Small intestine (tissue), 7 donors: ENCODE results near the gene AMD1. TPM values are rescaled to one million over a fixed set of nuclear protein-coding genes. Genes with fewer than 3 reads are reported as not detected.

Experiments used
- DNase-seq, 2 donors: peaks; one replicate each; pipeline versions ENCODE4 v3.0.0 to v3.0.0-alpha.2; 2013
- FAIRE-seq: peaks from 2 replicates; lab custom pipeline; 2012; peaks lifted over from hg19 to GRCh38; lab: Jason Lieb, UNC
- H3K27ac ChIP-seq, 3 donors: one replicate each; pipeline ENCODE4 v1.5.1; 2013; ENCODE audit warnings: low read length in 2 of 3, mild to moderate bottlenecking in 2 of 3, control low read depth in 1 of 3, inconsistent platforms in 1 of 3, low read depth in 1 of 3, moderate library complexity in 1 of 3
- H3K27me3 ChIP-seq, 3 donors: one replicate each; pipeline ENCODE4 v1.6.1; 2013; ENCODE audit warnings: low read length in 3 of 3, inconsistent platforms in 1 of 3; ENCODE audit not compliant: control insufficient read depth in 3 of 3, insufficient read depth in 3 of 3
- H3K36me3 ChIP-seq, 3 donors: one replicate each; pipeline ENCODE4 v1.6.1; 2013; ENCODE audit warnings: low read length in 3 of 3, inconsistent platforms in 1 of 3, low read depth in 1 of 3, mild to moderate bottlenecking in 1 of 3, moderate library complexity in 1 of 3; ENCODE audit not compliant: control insufficient read depth in 3 of 3, insufficient read depth in 2 of 3
- H3K4me1 ChIP-seq, 3 donors: one replicate each; pipeline ENCODE4 v1.6.1; 2013; ENCODE audit warnings: low read length in 2 of 3, inconsistent platforms in 1 of 3, low read depth in 1 of 3, mild to moderate bottlenecking in 1 of 3, moderate library complexity in 1 of 3; ENCODE audit not compliant: control insufficient read depth in 3 of 3, insufficient read depth in 2 of 3
- H3K4me3 ChIP-seq, 3 donors: one replicate each; pipeline ENCODE4 v1.5.1; 2013; ENCODE audit warnings: low read length in 3 of 3, control low read depth in 1 of 3, inconsistent platforms in 1 of 3, low read depth in 1 of 3, mild to moderate bottlenecking in 1 of 3, moderate library complexity in 1 of 3
- H3K9me3 ChIP-seq, 2 donors: one replicate each; pipeline ENCODE4 v1.6.1; 2013; ENCODE audit warnings: low read depth in 1 of 2, low read length in 1 of 2; ENCODE audit not compliant: control insufficient read depth in 2 of 2, insufficient read depth in 1 of 2
- WGBS, 3 donors: extraction: QIAGEN DNeasy Blood & Tissue Kit; methylation state at CpG; one replicate each; pipeline ENCODE4 v1.1.7; 2013; 5-methylcytosine and 5-hydroxymethylcytosine counted together
- polyA plus RNA-seq, 4 donors: library from polyadenylated mRNA; stranded (reverse) in 3 of 4; unstranded in 1 of 4; fragments of 200-250 nt in 3 of 4; fragments of 120-200 nt in 1 of 4; gene quantifications; one replicate each; pipeline versions ENCODE4 v1.2.1 to v1.2.3, GENCODE V29; 2013
- donor health status: healthy with polysubstance abuse.
- donor health status: control.
- donor health status: control.
- donor health status: Bipolar disorder and iron deficiency.
- donor health status: healthy.

Gene AMD1
- polyA plus RNA-seq, 4 donors = 30.4 to 87.6 (median 40.5) TPM

DNA sequence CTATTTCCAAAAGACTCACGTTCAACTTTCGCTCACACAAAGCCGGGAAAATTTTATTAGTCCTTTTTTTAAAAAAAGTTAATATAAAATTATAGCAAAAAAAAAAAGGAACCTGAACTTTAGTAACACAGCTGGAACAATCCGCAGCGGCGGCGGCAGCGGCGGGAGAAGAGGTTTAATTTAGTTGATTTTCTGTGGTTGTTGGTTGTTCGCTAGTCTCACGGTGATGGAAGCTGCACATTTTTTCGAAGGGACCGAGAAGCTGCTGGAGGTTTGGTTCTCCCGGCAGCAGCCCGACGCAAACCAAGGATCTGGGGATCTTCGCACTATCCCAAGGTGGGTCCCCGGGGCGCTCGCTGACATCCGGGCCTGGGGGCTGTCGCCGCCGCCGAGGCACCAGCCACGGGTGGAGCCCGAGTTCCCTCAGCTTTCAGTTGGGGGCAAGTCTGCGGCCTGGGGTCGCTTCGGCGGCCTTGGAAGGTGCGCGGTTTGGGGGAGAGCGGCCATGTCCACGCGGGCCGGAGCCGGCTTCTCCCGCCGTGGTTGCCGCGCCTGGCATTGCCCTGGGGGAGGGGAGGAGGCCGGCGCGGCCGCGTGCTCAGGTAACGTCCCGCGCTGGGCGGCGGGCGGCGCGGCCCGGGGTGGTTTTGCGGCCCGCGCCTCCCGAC, 429 bp downstream of the AMD1 start:
- 0% methylated on average over 50 to 60 of the region's 60 CpGs for WGBS, 3 donors
- peak; percentile 58 to 80 for DNase-seq

DNA sequence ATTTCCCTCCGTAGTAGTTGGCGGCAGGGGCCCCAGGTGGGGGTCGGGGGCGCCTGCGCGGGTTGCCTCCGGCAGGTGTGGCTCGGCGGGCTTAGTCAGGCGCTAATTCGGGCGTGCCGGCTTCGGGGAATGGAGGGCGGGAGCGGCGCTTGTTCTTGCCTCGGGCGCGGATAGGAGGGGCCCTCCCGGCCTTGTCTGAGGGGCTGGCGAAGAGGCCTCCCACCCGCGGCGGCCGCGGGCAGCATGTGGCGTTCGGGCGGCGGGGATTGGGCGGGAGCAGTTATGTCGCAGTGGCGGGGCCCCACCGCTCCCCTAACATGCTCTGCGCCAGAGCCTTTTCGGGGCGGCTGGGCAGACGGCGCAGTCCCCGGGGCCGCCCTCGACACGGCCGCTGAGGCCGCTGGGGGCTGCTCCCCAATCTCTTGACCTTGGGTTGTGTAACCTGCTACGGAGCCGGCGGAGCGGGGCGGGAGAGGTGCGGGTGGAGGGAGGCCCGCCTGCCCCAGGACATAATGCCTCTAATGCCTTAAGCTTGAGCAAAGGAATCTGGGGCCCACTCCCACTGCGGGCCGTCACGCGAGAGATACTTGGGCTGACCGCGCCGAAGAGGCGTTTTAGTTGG, 1.1 kb downstream of the AMD1 start:
- peak overlapping the region; percentile 82 to 95 (median 94) for H3K27ac ChIP-seq
- H3K27me3 ChIP-seq = no peaks in the 10 kb centered on the region
- peaks cover 2 to 18% (median 8%) of the 10 kb centered on the region in 3 donors for H3K4me1 ChIP-seq
- no peak for FAIRE-seq
- DNase-seq = peak; percentile 37 to 84
- H3K4me3 ChIP-seq = peak overlapping the region; percentile 88 to 99 (median 95)
- no peaks in the 10 kb centered on the region for H3K9me3 ChIP-seq
- 0% methylated on average over 44 to 61 of the region's 61 CpGs for WGBS, 3 donors
- H3K36me3 ChIP-seq = no peaks in the 10 kb centered on the region

More for the DNA sequence above, 429 bp downstream of the AMD1 start:
- H3K4me1 ChIP-seq = peaks cover 0 to 13% (median 5%) of the 10 kb centered on the region in 3 donors
- H3K4me3 ChIP-seq = peak overlapping the region; percentile 88 to 99 (median 95)
- FAIRE-seq = no peak
- no peaks in the 10 kb centered on the region for H3K9me3 ChIP-seq
- H3K27me3 ChIP-seq = no peaks in the 10 kb centered on the region
- peak overlapping the region; percentile 82 to 95 (median 94) for H3K27ac ChIP-seq
- no peaks in the 10 kb centered on the region for H3K36me3 ChIP-seq

DNA sequence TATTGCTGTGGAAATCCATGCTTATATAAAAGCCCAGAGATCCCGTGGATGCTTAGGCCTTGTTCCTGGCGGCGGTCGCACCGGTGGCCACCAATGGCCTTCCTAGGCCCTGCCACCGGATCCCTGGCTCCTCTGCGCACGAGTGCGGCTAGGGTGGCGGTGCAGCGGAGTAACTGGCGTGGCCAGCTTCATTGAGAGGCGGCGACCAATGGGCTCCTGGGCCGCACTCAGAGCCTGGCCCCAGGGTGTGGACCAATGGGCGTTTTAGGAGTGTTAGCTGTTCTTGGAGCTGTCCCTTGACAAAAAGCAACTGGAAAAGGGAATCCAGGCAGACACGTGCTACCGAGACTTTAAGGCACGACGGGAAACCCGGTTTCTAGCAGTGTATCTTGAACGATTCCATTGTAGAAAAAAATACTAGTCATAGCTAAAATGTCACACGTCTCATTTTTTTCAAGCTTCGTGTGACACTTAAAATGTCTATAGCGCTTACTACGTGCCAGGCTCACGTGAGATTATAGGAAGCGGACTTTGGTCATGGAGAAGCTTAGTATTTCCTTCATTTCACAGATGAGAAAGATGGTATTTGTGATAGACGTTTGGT, 1.7 kb downstream of the AMD1 start:
- H3K27ac ChIP-seq = peak overlapping the region; percentile 82 to 95 (median 94)
- H3K4me3 ChIP-seq = peak overlapping the region; percentile 88 to 99 (median 95)
- H3K9me3 ChIP-seq = no peaks in the 10 kb centered on the region
- H3K4me1 ChIP-seq = peaks cover 3 to 20% (median 10%) of the 10 kb centered on the region in 3 donors
- WGBS, 3 donors = 0 to 1% (median 1%) methylated on average over 29 of the region's 29 CpGs
- DNase-seq (peak; percentile 89 to 91), FAIRE-seq (no peak)
- H3K27me3 ChIP-seq = no peaks in the 10 kb centered on the region
- no peaks in the 10 kb centered on the region for H3K36me3 ChIP-seq

DNA sequence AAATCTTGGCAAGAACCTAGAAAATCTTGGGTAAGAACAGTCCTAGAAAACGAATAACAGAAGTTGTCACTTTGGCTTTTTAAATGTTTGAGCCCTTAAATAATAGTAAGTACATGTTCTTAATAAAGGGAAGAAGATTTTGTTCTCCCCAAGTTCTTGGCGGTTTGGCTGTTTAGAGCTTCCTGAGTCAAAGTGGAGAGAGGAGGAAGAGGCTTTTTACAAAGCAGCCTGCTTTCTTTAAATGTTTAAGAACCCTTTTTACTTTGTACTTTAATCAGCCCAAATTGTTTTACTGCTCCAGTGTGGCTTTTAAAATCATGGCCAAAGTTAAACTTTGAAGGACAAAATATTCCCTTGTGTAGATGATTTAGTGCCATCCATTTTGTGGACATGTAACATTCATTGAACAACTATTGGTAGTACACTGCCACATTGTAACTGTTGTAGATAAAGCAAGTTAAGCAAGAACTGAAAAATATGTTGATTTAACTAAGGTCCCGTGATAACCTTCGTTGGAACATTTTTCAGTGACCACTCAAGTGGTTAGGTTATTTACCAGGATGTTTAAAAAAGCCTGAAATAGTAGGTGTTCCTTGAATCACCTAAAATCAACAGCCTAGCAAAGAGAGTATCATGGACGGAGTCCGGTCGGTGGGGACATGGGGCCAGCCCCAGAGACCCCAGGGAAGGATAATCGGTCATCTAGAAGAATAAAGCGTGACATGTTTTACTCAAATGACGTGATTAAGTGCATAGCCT, 2.4 kb downstream of the AMD1 start:
- 23 to 25% (median 23%) methylated on average over 10 of the region's 10 CpGs for WGBS, 3 donors
- H3K4me1 ChIP-seq = peaks cover 3 to 21% (median 12%) of the 10 kb centered on the region in 3 donors
- DNase-seq = peak in 1 of 2 donors; percentile 49
- peak overlapping the region; percentile 82 to 95 (median 94) for H3K27ac ChIP-seq
- no peak for FAIRE-seq
- H3K9me3 ChIP-seq = no peaks in the 10 kb centered on the region
- no peaks in the 10 kb centered on the region for H3K27me3 ChIP-seq
- H3K4me3 ChIP-seq = peak overlapping the region in 2 of 3 donors; percentile 88 to 95
- H3K36me3 ChIP-seq = no peaks in the 10 kb centered on the region

DNA sequence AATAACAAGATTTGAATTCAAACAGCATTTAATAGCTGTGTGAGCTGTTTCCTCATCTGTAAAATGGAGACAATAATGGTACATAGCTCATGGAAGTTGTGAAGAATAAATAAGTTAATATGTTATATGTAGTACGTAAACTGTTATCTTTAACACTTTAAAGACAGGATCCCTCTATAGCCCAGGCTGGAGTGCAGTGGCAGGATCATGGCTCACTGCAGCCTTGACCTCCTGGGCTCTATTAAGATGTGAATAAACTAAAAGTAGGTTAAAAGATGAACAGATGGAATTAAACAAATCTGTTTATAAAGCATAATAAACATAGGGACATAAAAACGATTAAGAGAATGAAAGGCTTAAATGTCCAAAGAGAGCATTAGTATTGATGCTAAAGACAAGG, 3.0 kb downstream of the AMD1 start:
- Histone ChIP-seq H3K27ac (peak overlapping the region in 2 of 3 donors; percentile 55 to 94), H3K36me3 (no peaks in the 10 kb centered on the region), H3K4me3 (peak overlapping the region in 2 of 3 donors; percentile 88 to 95), H3K27me3 (no peaks in the 10 kb centered on the region), H3K9me3 (no peaks in the 10 kb centered on the region), H3K4me1 (peaks cover 3 to 26% (median 16%) of the 10 kb centered on the region in 3 donors)
- DNase-seq (no peak), FAIRE-seq (no peak)
- 12 to 24% (median 19%) methylated on average over 2 of the region's 2 CpGs for WGBS, 3 donors

DNA sequence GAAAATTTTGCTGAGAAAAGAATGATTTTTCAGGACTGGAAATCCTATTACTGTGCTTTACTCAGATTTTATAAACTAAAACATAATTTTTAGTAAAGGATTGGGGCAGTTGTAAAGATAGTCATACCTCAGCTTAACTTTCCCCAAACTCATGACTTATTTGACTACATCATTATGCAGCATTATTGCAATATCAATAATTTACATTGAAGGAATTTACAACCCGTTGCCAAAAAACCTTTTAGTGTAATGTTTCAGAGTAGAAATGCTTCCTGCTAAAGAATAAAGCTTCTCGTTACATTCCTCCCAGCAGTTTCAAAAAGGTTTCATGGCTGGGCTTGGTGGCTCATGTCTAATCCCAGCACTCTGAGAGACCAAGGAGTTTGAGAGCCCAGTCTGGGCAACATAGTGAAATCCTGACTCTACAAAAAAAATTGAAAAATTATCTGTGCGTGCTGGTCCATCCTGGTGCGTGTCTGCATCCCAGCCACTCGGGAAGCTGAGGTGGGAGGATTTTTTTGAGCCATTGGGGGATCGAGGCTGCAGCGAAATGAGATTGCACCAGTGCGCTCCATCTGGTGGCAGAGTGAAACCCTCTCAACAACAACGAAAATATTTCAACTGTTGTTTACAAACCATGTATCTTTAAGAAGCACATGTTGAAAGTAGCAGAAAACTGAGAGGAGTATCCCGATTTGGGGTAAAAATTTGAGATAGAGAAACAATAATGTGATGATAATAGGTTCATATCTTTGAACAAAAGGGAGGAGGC, 4.4 kb downstream of the AMD1 start:
- FAIRE-seq (no peak), DNase-seq (peak; percentile 29 to 61)
- Histone ChIP-seq H3K27me3 (no peaks in the 10 kb centered on the region), H3K4me1 (peaks cover 3 to 26% (median 19%) of the 10 kb centered on the region in 3 donors), H3K36me3 (no peaks in the 10 kb centered on the region), H3K4me3 (peak overlapping the region in 1 of 3 donors; percentile 1), H3K9me3 (no peaks in the 10 kb centered on the region), H3K27ac (peak overlapping the region in 1 of 3 donors; percentile 34)
- WGBS, 3 donors = 10 to 12% (median 12%) methylated on average over 10 of the region's 10 CpGs

DNA sequence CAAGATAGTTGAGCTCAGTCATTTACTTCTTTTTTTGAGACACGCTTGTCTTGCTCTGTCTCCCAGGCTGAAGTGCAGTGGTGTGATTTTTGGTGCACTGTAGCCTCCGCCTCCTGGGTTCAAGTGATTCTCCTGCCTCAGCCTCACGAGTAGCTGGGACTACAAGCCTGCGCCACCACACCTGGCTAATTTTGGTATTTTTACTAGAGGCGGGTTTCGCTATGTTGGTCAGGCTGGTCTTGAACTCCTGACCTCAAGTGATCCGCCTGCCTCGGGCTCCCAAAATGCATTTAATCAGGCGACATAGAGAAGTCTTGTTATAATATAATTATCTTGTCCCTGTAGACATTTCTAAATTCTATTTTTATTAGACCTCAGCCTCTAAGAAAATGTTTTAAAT, 6.1 kb downstream of the AMD1 start:
- H3K9me3 ChIP-seq = no peaks in the 10 kb centered on the region
- no peak overlapping the region for H3K4me3 ChIP-seq
- H3K27me3 ChIP-seq = no peaks in the 10 kb centered on the region
- WGBS, 3 donors = 79 to 85% (median 84%) methylated on average over 9 of the region's 9 CpGs
- DNase-seq (no peak), FAIRE-seq (no peak)
- peaks cover 0 to 3% (median 0%) of the 10 kb centered on the region in 3 donors for H3K36me3 ChIP-seq
- H3K4me1 ChIP-seq = peaks cover 3 to 26% (median 24%) of the 10 kb centered on the region in 3 donors
- H3K27ac ChIP-seq = no peak overlapping the region
